Mucosa of stomach (tissue), 1 donor: ENCODE measurements around the gene CYB5A.

Experiments
- H3K27me3 ChIP-seq: one replicate; pipeline ENCODE4 v1.7.0; 2013; ENCODE audit warnings: mild to moderate bottlenecking, low read length; ENCODE audit not compliant: control insufficient read depth, insufficient read depth
- H3K36me3 ChIP-seq: one replicate; pipeline ENCODE4 v1.7.0; 2013; ENCODE audit warnings: low read length; ENCODE audit not compliant: control insufficient read depth, insufficient read depth
- H3K4me1 ChIP-seq: one replicate; pipeline ENCODE4 v1.7.0; 2013; ENCODE audit warnings: mild to moderate bottlenecking, low read length; ENCODE audit not compliant: control insufficient read depth, insufficient read depth
- H3K4me3 ChIP-seq: one replicate; pipeline ENCODE4 v1.7.0; 2013; ENCODE audit warnings: low read length
- H3K9ac ChIP-seq: one replicate; pipeline ENCODE4 v1.7.0; 2013; ENCODE audit warnings: mild to moderate bottlenecking, low read length, moderate library complexity
- H3K9me3 ChIP-seq: one replicate; pipeline ENCODE4 v1.7.0; 2013; ENCODE audit warnings: mild to moderate bottlenecking, low read length, moderate library complexity; ENCODE audit not compliant: control insufficient read depth
- donor health status: Pancreatic carcinoma.

Gene CYB5A

GRCh38 chr18:74251297-74252038 is 40.3 kb downstream of the CYB5A start:
- no peak overlapping the region for H3K4me3 ChIP-seq
- no peak overlapping the region for H3K9ac ChIP-seq
- peaks cover 35% of the 10 kb centered on the region for H3K4me1 ChIP-seq
- H3K9me3 ChIP-seq: no peaks in the 10 kb centered on the region
- no peaks in the 10 kb centered on the region for H3K27me3 ChIP-seq
- H3K36me3 ChIP-seq: no peaks in the 10 kb centered on the region

GRCh38 chr18:74250131-74250530 is 41.6 kb downstream of the CYB5A start:
- peaks cover 27% of the 10 kb centered on the region for H3K4me1 ChIP-seq
- H3K9ac ChIP-seq: no peak overlapping the region
- H3K9me3 ChIP-seq: no peaks in the 10 kb centered on the region
- H3K27me3 ChIP-seq: no peaks in the 10 kb centered on the region
- H3K4me3 ChIP-seq: no peak overlapping the region
- H3K36me3 ChIP-seq: no peaks in the 10 kb centered on the region

- no peaks in the 10 kb centered on the region for H3K36me3 ChIP-seq
- no peak overlapping the region for H3K4me3 ChIP-seq
- H3K9me3 ChIP-seq: no peaks in the 10 kb centered on the region
- no peaks in the 10 kb centered on the region for H3K27me3 ChIP-seq
- no peak overlapping the region for H3K9ac ChIP-seq
- peaks cover 23% of the 10 kb centered on the region for H3K4me1 ChIP-seq
Measured at GRCh38 chr18:74249181-74249968, 42.4 kb downstream of the CYB5A start.

GRCh38 chr18:74248595-74248994 is 43.2 kb downstream of the CYB5A start:
- Histone ChIP-seq H3K4me1 (peaks cover 23% of the 10 kb centered on the region), H3K36me3 (no peaks in the 10 kb centered on the region), H3K9ac (no peak overlapping the region), H3K9me3 (no peaks in the 10 kb centered on the region), H3K27me3 (no peaks in the 10 kb centered on the region), H3K4me3 (no peak overlapping the region)

- Histone ChIP-seq H3K36me3 (no peaks in the 10 kb centered on the region), H3K4me1 (peaks cover 27% of the 10 kb centered on the region), H3K9ac (no peak overlapping the region), H3K4me3 (no peak overlapping the region), H3K27me3 (no peaks in the 10 kb centered on the region), H3K9me3 (no peaks in the 10 kb centered on the region)
Measured at GRCh38 chr18:74248189-74248588, 43.6 kb downstream of the CYB5A start.

GRCh38 chr18:74244554-74244953 is 47.2 kb downstream of the CYB5A start:
- H3K36me3 ChIP-seq: no peaks in the 10 kb centered on the region

GRCh38 chr18:74243127-74243526 is 48.6 kb downstream of the CYB5A start:
- peaks cover 19% of the 10 kb centered on the region for H3K4me1 ChIP-seq
- no peaks in the 10 kb centered on the region for H3K36me3 ChIP-seq
- H3K9ac ChIP-seq: no peak overlapping the region
- no peaks in the 10 kb centered on the region for H3K9me3 ChIP-seq
- peak overlapping the region; percentile 21 for H3K4me3 ChIP-seq
- H3K27me3 ChIP-seq: no peaks in the 10 kb centered on the region

More at GRCh38 chr18:74244554-74244953, 47.2 kb downstream of the CYB5A start:
- Histone ChIP-seq H3K27me3 (no peaks in the 10 kb centered on the region), H3K9me3 (no peaks in the 10 kb centered on the region), H3K4me3 (no peak overlapping the region), H3K4me1 (peaks cover 26% of the 10 kb centered on the region), H3K9ac (no peak overlapping the region)

GRCh38 chr18:74242438-74243096 is 49.2 kb downstream of the CYB5A start:
- peaks cover 19% of the 10 kb centered on the region for H3K4me1 ChIP-seq

GRCh38 chr18:74241970-74242369 is 49.8 kb downstream of the CYB5A start:
- Histone ChIP-seq H3K9ac (no peak overlapping the region), H3K4me1 (peaks cover 19% of the 10 kb centered on the region), H3K27me3 (no peaks in the 10 kb centered on the region), H3K36me3 (no peaks in the 10 kb centered on the region), H3K9me3 (no peaks in the 10 kb centered on the region), H3K4me3 (no peak overlapping the region)

More at GRCh38 chr18:74242438-74243096, 49.2 kb downstream of the CYB5A start:
- Histone ChIP-seq H3K27me3 (no peaks in the 10 kb centered on the region), H3K4me3 (peak overlapping the region; percentile 21), H3K9me3 (no peaks in the 10 kb centered on the region), H3K9ac (peak overlapping the region; percentile 20), H3K36me3 (no peaks in the 10 kb centered on the region)

GRCh38 chr18:74241426-74241825 is 50.3 kb downstream of the CYB5A start:
- H3K9ac ChIP-seq: no peak overlapping the region
- H3K27me3 ChIP-seq: no peaks in the 10 kb centered on the region
- no peak overlapping the region for H3K4me3 ChIP-seq
- H3K9me3 ChIP-seq: no peaks in the 10 kb centered on the region
- peaks cover 19% of the 10 kb centered on the region for H3K4me1 ChIP-seq
- no peaks in the 10 kb centered on the region for H3K36me3 ChIP-seq

GRCh38 chr18:74239567-74239966 is 52.2 kb downstream of the CYB5A start:
- Histone ChIP-seq H3K9ac (no peak overlapping the region), H3K36me3 (no peaks in the 10 kb centered on the region), H3K9me3 (no peaks in the 10 kb centered on the region), H3K4me3 (no peak overlapping the region), H3K27me3 (no peaks in the 10 kb centered on the region), H3K4me1 (peaks cover 37% of the 10 kb centered on the region)
